Measurements from ENCODE around the gene EVA1B.

GRCh38 chr1:36355811-36356210, 32.4 kb upstream of the EVA1B start:
- no peak for TF ChIP-seq CTCF (IDR thresholded peaks at IDR 0.05)
- TF ChIP-seq POLR2A (IDR thresholded peaks at IDR 0.05): no peak

All from adrenal gland (tissue), 5 donors.